Non-pigmented ciliary epithelial cell (primary cell): ENCODE data around the gene MTMR3.
A peak's percentile ranks its signal among the peaks of the same experiment; 100 is the strongest.

Experiments
- DNase-seq: peaks from one replicate; pipeline ENCODE4 v3.0.0-alpha.2; 2010; ENCODE audit warnings: low read depth

MTMR3 gene

GRCh38 chr22:30004101-30004500, 121.1 kb downstream of the MTMR3 start:
- no peak for DNase-seq

DNA sequence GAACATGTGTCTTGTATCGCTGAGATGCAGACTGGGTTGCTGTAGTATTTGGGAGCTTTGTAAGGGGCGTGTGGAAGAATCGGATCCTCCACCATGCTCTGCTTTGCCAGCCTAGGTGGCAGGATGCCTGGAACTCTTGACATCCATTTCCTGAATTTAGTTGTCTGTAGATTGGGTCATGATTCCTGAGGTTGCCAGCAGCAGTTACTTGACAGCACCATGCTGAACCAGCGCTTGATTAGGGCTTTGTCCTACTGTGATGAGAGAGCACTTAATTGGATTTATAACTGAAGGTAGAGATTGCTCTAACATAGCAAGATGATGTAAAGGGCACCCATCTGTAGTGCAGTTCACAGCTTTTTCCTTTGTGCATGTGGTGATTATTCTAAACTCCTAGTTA, 121.7 kb downstream of the MTMR3 start:
- DNase-seq = no peak

DNA sequence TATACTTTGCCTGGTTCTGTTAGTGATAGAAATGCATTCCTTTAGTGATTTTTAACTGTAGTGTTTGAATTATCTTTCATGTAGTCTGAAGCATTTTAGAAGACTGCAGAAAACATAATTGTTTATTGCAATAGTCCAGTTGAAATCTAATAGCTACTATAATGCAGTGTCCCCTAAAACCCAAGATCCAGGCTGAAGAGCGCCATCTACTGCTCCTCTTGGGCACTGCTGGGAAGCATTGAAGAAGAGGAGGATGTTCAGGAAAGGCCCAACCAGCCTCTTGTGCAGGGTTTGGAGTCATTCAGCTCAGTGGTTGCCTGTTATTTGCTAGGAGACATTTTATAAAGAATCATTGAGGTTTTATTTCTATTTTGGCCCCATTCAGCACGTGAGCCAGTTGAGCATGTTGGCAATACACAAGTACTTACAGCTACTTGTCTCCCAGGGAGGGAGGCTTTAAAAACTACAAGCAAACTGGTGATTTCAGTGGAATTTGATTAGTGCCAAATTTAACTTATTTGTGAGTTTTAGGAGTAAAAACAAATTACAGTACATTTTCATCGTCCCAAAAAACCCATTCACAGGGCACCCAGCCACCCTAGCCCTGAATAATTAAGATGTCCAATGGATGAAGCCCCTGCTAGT, 122.4 kb downstream of the MTMR3 start:
- DNase-seq = no peak

GRCh38 chr22:30007361-30007760, 124.4 kb downstream of the MTMR3 start:
- no peak for DNase-seq

DNA sequence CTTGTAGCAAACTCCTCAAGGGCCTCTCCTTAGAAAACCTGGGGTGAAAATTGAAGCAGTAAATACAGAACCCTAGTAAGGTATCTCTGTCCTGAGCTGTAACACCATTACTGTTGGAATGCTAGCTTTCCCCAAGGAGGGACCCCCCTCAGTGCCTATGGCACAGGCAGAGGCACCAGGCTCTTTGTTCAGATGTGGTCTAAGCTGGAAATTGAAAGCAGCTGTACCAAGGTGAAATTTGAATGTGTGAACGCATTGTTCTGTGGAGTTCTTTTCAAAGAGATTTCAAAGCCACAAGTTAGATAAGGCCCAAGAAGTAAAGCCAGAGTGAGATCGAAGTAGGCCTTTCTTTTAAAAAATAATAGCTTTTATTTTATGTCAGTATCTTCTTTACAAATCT, 125.4 kb downstream of the MTMR3 start:
- DNase-seq = no peak

DNA sequence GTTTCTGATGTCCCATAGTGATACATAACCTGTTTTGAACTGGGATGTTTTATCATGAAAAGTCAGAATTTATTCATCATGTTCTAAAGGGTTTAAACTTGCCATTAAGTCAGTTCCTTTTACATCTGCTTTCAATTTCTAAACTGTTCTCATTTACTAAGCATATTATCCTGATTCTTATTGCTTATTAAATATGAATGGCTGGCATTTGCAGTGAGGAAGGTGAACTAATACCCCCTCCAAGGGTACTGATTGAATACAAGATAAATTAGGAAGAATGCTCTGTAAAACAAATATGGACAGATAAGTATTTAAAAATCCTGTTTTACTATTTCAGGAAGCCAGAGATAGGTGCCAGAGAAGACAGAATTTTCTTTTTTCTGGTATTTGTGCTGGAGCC, 126.5 kb downstream of the MTMR3 start:
- DNase-seq = no peak

GRCh38 chr22:30010789-30011405, 127.9 kb downstream of the MTMR3 start:
- DNase-seq = no peak

GRCh38 chr22:30013201-30013600, 130.2 kb downstream of the MTMR3 start:
- DNase-seq = no peak

DNA sequence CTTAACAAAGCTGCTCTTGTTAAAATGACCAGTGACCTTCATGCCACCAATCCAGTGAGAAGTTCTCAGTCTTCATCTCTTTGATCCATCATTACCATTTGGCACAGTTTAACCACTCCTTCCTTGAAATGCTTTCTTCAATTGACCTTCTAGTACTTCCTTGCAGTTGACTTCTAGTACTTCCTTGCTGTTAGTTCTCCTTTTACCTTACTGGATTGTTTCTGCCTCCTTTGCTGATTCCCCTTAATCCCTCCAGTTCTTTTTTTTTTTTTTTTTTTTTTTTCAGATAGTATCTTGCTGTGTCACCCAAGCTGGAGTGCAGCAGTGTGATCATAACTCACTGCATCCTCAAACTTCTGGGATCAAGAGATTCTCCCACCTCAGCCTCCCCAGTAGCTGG, 131.3 kb downstream of the MTMR3 start:
- DNase-seq = no peak

DNA sequence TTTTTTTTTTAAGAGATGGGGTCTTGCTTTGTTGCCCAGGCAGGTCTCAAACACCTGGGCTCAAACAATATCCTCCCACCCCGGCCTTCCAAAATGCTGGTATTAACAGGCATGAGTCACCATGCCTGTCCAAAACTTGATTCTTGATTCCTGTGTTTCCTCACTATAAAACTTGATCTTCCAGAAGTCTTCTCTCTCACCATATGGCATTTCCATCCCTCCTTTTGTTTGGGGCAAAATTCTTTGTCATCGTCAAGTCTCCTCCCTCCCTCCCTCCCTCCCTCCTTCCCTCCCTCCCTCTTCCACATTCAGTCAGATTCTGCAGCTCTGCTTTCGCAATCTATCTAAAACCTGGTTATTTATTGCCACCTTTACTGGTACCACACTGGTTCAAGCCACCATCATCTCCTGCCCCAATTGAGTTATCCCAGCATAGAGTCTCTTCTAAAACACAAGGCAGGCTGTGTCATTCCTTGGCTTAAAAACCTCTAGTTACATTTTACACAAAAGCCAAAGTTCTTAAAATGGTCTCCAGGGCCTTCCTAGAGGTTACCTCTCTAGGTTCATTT, 132.3 kb downstream of the MTMR3 start:
- no peak for DNase-seq

- peak; percentile 82 for DNase-seq
Measured at GRCh38 chr22:30015846-30016245, 132.9 kb downstream of the MTMR3 start.

GRCh38 chr22:30016596-30016995, 133.6 kb downstream of the MTMR3 start:
- no peak for DNase-seq

DNA sequence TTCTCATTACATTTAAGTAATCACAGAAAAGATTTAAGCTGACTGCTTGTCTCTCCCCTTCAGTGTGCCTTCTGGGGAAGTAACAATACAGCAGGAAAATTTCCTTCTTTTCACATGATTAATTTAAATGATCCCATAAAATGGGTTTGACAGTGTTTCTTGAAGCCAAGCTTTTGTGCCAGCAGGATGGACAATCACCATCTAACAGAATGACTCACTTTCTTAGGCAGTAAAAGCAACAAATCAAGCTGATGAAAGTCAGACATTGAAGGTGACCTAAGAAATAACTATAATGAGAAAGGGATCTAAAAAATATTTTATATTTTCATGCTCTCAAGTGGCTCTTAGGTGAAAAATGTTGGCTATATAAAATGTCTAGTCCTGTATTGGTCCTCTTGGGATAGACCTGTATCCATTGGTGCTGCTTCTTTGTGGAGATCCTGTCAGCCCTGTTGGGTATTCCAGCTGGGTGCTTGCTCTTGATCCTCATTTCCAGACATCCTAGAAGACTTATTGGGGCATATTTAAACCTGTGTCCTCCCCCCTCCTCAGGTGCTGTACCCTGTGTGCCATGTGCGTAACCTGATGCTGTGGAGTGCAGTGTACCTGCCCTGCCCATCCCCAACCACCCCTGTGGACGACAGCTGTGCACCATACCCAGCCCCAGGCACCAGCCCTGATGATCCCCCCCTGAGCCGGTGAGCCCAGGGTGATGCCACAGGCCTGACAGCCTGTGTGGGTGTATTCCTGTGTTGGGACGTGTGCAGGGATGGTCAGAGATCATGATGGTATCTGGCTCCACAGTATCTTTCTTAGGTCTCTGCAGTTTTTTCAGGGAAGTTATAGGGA, 134.6 kb downstream of the MTMR3 start:
- DNase-seq = no peak

- DNase-seq = no peak
Measured at GRCh38 chr22:30020511-30020910, 137.5 kb downstream of the MTMR3 start.

DNA sequence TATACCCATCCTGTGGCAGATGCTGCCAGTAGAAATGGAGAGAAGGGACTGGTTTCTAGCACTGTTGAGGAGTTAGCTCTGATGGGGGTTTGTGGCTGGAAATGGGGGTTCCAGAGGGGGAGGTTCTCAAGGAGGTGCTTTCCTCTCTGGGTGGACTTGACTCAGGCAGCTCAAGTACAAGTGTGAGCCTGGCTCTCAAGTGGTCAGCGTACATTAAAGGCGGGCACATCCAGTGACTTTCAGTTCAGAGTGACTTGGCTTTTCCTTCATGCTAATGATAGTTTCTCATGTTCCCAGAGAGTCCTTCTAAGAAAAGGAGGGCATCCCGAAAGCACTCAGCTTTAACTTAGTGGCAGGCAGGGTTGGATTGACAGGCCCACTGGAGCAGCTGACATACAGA, 138.4 kb downstream of the MTMR3 start:
- no peak for DNase-seq

GRCh38 chr22:30021881-30022619, 139.1 kb downstream of the MTMR3 start:
- no peak for DNase-seq

- DNase-seq = no peak
Measured at GRCh38 chr22:30023099-30023660, 140.2 kb downstream of the MTMR3 start.

DNA sequence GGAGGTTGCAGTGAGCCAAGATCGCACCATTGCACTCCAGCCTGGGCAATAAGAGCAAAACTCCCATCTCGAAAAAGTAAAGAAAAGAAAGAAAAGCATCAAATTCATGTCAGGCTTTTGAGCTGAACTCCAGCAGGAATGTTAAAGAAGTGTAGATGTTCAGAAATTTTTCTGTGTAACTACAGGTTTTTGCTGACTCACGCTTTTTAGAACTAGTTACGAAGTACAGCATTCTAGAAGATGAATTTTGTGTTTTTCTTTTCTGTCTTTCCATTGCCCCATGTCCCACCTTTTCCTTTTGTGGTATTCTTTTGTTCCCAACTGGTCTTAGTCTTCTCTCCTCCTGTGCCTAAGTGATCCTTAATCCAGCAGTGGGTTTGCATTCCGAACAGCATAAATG, 141.3 kb downstream of the MTMR3 start:
- no peak for DNase-seq

DNA sequence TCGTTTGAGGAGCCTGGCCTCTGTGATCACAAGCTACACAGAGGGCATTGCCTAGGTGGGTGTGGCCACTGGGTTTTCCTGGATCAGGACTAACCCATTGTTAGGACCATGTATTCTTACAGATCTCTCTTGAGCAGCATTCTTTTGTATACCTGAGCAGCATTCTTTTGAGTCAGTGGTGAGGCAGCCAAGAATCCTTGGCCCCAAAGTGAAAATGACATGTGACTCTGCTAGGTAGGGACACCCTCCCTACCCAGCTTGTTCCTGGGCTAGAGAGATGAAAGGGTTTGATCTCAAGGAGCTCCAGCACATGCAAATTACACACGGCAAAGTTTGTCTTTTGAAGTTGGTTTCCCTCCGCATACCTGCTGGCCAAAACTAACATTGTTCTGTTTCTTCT, 142.2 kb downstream of the MTMR3 start:
- no peak for DNase-seq

GRCh38 chr22:30026756-30027155, 143.8 kb downstream of the MTMR3 start:
- DNase-seq = no peak

GRCh38 chr22:30027169-30027568, 144.2 kb downstream of the MTMR3 start:
- no peak for DNase-seq

DNA sequence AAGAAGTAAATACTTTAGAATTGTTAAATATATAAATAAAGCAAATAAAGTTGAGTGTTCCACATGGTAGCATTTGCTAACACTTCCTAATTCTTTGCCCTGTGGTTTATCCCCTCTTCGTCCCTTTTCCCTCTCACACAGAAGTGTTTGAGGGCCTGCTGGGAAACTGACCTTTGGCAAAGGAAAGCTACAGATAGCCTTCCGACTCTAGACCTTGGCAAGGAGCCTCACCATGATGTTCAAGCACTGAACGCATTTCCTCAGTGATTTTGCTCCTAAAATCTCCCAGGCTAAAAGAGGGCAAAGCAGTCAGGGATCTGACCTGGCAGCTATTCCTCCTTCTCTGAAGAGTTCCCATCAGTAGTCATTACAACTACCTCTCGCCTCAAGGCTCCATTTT, 144.8 kb downstream of the MTMR3 start:
- no peak for DNase-seq
